GM23248 (cell line): ENCODE data around the gene ZNF785. TPM values are rescaled to one million over a fixed set of nuclear protein-coding genes. Genes with fewer than 3 reads are reported as not detected.
"Not testable (repeated sequence)": the region's sequence is repeated elsewhere in the genome, so short reads cannot be mapped to it uniquely, and the experiment has no call there.

ENCODE experiments used
- DNase-seq: peaks from one replicate; pipeline ENCODE4 v3.0.0-alpha.2; 2015
- H2AFZ ChIP-seq: fragments of 200-600 bp; sonication (generic); 2 replicates; pipeline ENCODE4 v1.6.1; 2016; ENCODE audit warnings: antibody characterized with exemption
- H3F3A ChIP-seq: fragments of 200-600 bp; sonication (generic); 2 replicates; pipeline ENCODE4 v1.6.1; 2016; ENCODE audit warnings: mild to moderate bottlenecking, antibody characterized with exemption, mixed run types; ENCODE audit not compliant: insufficient read depth
- H3K27ac ChIP-seq: fragments of 200-600 bp; sonication (generic); 2 replicates; pipeline ENCODE4 v1.5.1; 2016; ENCODE audit warnings: mild to moderate bottlenecking
- H3K27me3 ChIP-seq: fragments of 200-600 bp; sonication (generic); replicated peaks from 2 replicates; pipeline ENCODE4 v1.6.1; 2016; ENCODE audit warnings: mild to moderate bottlenecking; ENCODE audit not compliant: insufficient read depth
- H3K36me3 ChIP-seq: fragments of 200-600 bp; sonication (generic); 2 replicates; pipeline ENCODE4 v1.6.1; 2016; ENCODE audit warnings: low read depth, mild to moderate bottlenecking
- H3K4me1 ChIP-seq: fragments of 200-600 bp; sonication (generic); 2 replicates; pipeline ENCODE4 v1.6.1; 2016; ENCODE audit warnings: mild to moderate bottlenecking; ENCODE audit not compliant: insufficient read depth
- H3K4me2 ChIP-seq: fragments of 200-600 bp; sonication (generic); one replicate; pipeline ENCODE4 v1.6.1; 2016; ENCODE audit warnings: mild to moderate bottlenecking; ENCODE audit not compliant: unreplicated experiment
- H3K4me3 ChIP-seq: fragments of 200-600 bp; sonication (generic); 2 replicates; pipeline ENCODE4 v1.5.1; 2016; ENCODE audit warnings: mild to moderate bottlenecking
- H3K79me2 ChIP-seq: fragments of 200-600 bp; sonication (generic); 2 replicates; pipeline ENCODE4 v1.6.1; 2016; ENCODE audit warnings: mild to moderate bottlenecking; ENCODE audit not compliant: insufficient read depth
- H3K9ac ChIP-seq: fragments of 200-600 bp; sonication (generic); 2 replicates; pipeline ENCODE4 v1.6.1; 2016; ENCODE audit warnings: mild to moderate bottlenecking
- H3K9me2 ChIP-seq: fragments of 200-600 bp; sonication (generic); 2 replicates; pipeline ENCODE4 v1.6.1; 2016; ENCODE audit warnings: mixed run types, mild to moderate bottlenecking, moderate library complexity; ENCODE audit not compliant: insufficient read depth
- H3K9me3 ChIP-seq: fragments of 200-600 bp; sonication (generic); one replicate; pipeline ENCODE4 v1.6.1; 2017; ENCODE audit warnings: low read depth
- H4K20me1 ChIP-seq: fragments of 200-600 bp; sonication (generic); 2 replicates; pipeline ENCODE4 v1.6.0; 2016; ENCODE audit not compliant: insufficient read depth
- EZH2 ChIP-seq: fragments of 200-600 bp; sonication (generic); IDR thresholded peaks from 2 replicates; pipeline ENCODE4 v1.6.1; 2018; ENCODE audit warnings: antibody characterized with exemption, mild to moderate bottlenecking; ENCODE audit not compliant: insufficient read depth, poor library complexity, severe bottlenecking
- EZH2phosphoT487 ChIP-seq: fragments of 200-600 bp; sonication (generic); IDR thresholded peaks from 2 replicates; pipeline ENCODE4 v1.6.1; 2018; ENCODE audit warnings: antibody characterized with exemption, moderate library complexity, mild to moderate bottlenecking, low read depth; ENCODE audit not compliant: insufficient read depth
- WGBS, 2 experiments: methylation state at CpG; one replicate each; pipeline ENCODE4 v1.1.6; 2015 to 2017; ENCODE audit warnings: low lambda C conversion rate in 2 of 2, low coverage in 1 of 2; ENCODE audit errors: missing lambda C conversion rate in 2 of 2; 5-methylcytosine and 5-hydroxymethylcytosine counted together
- in situ Hi-C: fragments of 300-500 bp; cut with MboI; formaldehyde crosslinking; loops from 2 replicates; pipeline ENCODE4 v1.15.0; 2020
- polyA plus RNA-seq: library from polyadenylated mRNA; unstranded; fragments of >200 nt; fragmentation: Nextera tagmentation; extraction: Ambion mirVana; gene quantifications from 2 replicates; pipeline ENCODE4 v1.2.1, GENCODE V29; 2016
- total RNA-seq: library from RNA; depleted of rRNA; stranded (reverse); fragments of >200 nt; shearing (Covaris generic); gene quantifications from 2 replicates; pipeline ENCODE4 v1.2.3, GENCODE V29; 2014

The ZNF785 gene
- total and polyA plus RNA-seq, 2 experiments from 2014 or later = 6.9 to 9.0 TPM

DNA sequence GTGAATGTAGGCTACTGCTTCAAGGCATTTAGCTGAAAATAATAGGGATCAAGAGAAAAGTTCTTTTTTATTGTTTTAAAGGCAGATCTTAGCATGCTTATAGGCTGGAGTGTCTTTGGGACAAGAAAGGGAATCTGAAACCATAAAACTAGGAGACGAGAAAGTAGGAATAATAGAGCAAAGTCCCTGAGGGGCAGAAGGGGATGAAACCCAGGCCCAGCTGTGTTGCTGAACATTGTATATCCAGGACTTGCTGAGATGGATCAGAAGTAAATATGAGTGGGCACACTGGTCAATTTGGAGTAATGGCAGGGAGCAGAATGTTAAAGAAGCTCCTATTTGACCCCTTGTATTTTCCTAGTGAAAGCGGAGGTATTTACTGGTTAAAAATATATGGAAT is 15.4 kb upstream of the ZNF785 start:
- no peak overlapping the region for H3K4me3 ChIP-seq

DNA sequence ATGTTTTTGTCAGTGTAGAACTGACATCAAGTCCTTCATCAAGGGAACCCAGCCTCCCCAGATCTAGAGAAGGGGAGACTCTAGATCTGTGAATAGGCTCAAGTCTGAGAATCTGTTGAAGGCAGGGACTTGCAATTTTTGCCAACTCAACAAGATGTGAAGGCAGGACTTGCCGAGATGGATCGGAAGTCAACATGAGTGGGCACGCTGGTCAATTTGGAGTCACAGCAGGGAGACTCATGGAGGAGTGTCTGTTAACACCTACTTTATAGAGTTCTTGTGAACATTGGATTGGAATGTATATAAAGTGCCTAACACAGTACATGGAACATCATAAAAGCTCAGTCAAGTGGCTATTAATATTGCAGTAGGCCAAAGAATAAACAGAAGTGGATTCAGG is 14.7 kb upstream of the ZNF785 start:
- H3K4me1 ChIP-seq = peaks cover 17% of the 10 kb centered on the region
- H3K4me2 ChIP-seq = no peak overlapping the region
- H3K9ac ChIP-seq = no peak overlapping the region
- H3K9me3 ChIP-seq = no peaks in the 10 kb centered on the region
- H3K4me3 ChIP-seq = no peak overlapping the region
- no peaks in the 10 kb centered on the region for H3K79me2 ChIP-seq
- no peak overlapping the region for H2AFZ ChIP-seq
- in situ Hi-C loops = loop anchor here (25.0 kb wide), 1 partner anchor 463 kb away; no protein-coding TSS in a partner anchor
- no peaks in the 10 kb centered on the region for H4K20me1 ChIP-seq
- H3K36me3 ChIP-seq = 0 out of 2 replicates have a peak, but pooled peaks cover 10% of the 10 kb centered on the region
- H3F3A ChIP-seq = peaks cover 23% of the 10 kb centered on the region
- no peak for TF ChIP-seq EZH2
- TF ChIP-seq EZH2phosphoT487 = no peak
- no peaks in the 10 kb centered on the region for H3K27me3 ChIP-seq
- no peaks in the 10 kb centered on the region for H3K9me2 ChIP-seq
- no peak overlapping the region for H3K27ac ChIP-seq
- 87 to 88% methylated on average over 3 of the region's 3 CpGs for WGBS, 2 experiments
- DNase-seq = no peak

More for the DNA sequence above, 15.4 kb upstream of the ZNF785 start:
- H3K4me2 ChIP-seq = no peak overlapping the region
- H3K4me1 ChIP-seq = peaks cover 17% of the 10 kb centered on the region
- no peak overlapping the region for H3K27ac ChIP-seq
- no peaks in the 10 kb centered on the region for H3K79me2 ChIP-seq
- peaks cover 23% of the 10 kb centered on the region for H3F3A ChIP-seq
- TF ChIP-seq EZH2phosphoT487 (no peak), EZH2 (no peak)
- H3K9me3 ChIP-seq = no peaks in the 10 kb centered on the region
- no peaks in the 10 kb centered on the region for H4K20me1 ChIP-seq
- 0 out of 2 replicates have a peak, but pooled peaks cover 10% of the 10 kb centered on the region for H3K36me3 ChIP-seq
- in situ Hi-C loops = loop anchor here (25.0 kb wide), 1 partner anchor 464 kb away; no protein-coding TSS in a partner anchor
- H3K9ac ChIP-seq = no peak overlapping the region
- DNase-seq = no peak
- H2AFZ ChIP-seq = no peak overlapping the region
- no peaks in the 10 kb centered on the region for H3K27me3 ChIP-seq
- 97 to 100% methylated on average over 2 of the region's 2 CpGs for WGBS, 2 experiments
- no peaks in the 10 kb centered on the region for H3K9me2 ChIP-seq

DNA sequence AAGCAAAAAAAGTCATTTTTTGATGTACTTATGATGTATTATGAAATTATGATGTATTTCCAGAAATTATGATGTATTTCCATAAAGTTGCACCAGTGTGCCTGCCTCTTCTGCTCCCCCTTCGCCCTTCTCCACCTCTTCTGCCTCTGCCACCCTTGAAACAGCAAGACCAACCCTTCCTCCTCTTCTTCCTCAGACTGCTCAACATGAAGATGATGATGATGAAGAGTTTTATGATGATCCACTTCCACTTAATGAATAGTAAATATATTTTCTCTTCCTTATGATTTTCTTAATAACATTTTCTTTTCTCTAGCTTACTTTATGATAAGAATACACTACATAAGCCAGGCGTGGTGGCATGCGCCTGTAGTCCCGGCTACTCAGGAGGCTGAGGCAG is 7.4 kb upstream of the ZNF785 start:
- no peak overlapping the region for H3K9ac ChIP-seq
- no peaks in the 10 kb centered on the region for H3K9me2 ChIP-seq
- DNase-seq = no peak
- no peak overlapping the region for H3K4me2 ChIP-seq
- in situ Hi-C loops = no loop called here
- no peaks in the 10 kb centered on the region for H3K4me1 ChIP-seq
- no peaks in the 10 kb centered on the region for H3F3A ChIP-seq
- H3K4me3 ChIP-seq = no peak overlapping the region
- 94 to 96% methylated on average over 4 of the region's 4 CpGs for WGBS, 2 experiments
- no peaks in the 10 kb centered on the region for H3K79me2 ChIP-seq
- no peak overlapping the region for H2AFZ ChIP-seq
- no peak overlapping the region for H3K27ac ChIP-seq
- H3K9me3 ChIP-seq = no peaks in the 10 kb centered on the region
- H3K36me3 ChIP-seq = no peaks in the 10 kb centered on the region
- TF ChIP-seq EZH2 (no peak), EZH2phosphoT487 (no peak)
- no peaks in the 10 kb centered on the region for H3K27me3 ChIP-seq
- H4K20me1 ChIP-seq = no peaks in the 10 kb centered on the region

DNA sequence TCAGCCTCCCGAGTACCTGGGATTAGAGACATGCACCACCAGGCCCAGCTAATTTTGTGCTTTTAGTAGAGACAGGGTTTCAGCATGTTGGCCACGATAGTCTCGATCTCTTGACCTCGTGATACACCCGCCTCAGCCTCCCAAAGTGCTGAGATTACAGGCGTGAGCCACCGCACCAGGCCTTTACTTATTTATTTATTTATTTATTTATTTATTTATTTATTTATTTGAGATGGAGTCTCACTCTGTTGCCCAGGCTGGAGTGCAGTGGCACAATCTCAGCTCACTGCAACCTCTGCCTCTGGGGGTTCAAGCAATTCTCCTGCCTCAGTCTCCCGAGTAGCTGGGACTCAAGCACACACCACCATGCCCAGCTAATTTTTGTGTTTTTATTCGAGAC is 5.4 kb upstream of the ZNF785 start:
- H3K27me3 ChIP-seq, H3K9ac ChIP-seq, H4K20me1 ChIP-seq, in situ Hi-C loops, DNase-seq, H3K9me2 ChIP-seq, H3K4me3 ChIP-seq, H3K9me3 ChIP-seq, H3K27ac ChIP-seq, H3K4me2 ChIP-seq, H2AFZ ChIP-seq, H3F3A ChIP-seq, H3K36me3 ChIP-seq, H3K4me1 ChIP-seq: not testable (repeated sequence)
- WGBS, 2 experiments = 98 to 99% methylated on average over 9 of the region's 9 CpGs
- H3K79me2 ChIP-seq = peaks cover 14% of the 10 kb centered on the region

DNA sequence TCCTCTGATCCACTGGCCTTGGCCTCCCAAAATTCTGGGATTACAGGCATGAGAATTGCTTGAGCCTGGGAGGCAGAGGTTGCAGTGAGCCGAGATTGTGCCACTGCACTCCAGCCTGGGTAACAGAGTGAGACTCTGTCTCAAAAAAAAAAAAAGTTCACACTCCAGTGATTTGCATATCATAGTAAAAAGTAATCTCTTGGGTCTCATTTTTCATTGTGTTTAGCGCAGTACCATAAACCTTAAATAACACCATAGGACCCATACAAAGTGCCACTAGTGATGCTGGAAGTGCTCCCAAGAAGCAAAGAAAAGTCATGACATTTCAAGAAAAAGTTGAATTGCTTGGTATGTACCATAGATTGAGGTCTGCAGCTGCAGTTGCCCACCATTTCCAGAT is 4.1 kb upstream of the ZNF785 start:
- H3K27ac ChIP-seq, H3K9me2 ChIP-seq, H3K4me3 ChIP-seq, H2AFZ ChIP-seq, H3K9me3 ChIP-seq, DNase-seq, H3K9ac ChIP-seq, H4K20me1 ChIP-seq, H3K27me3 ChIP-seq, H3K4me1 ChIP-seq, H3K4me2 ChIP-seq, H3K36me3 ChIP-seq, H3F3A ChIP-seq, in situ Hi-C loops: not testable (repeated sequence)
- WGBS, 2 experiments = 75% methylated on average over 2 of the region's 2 CpGs
- H3K79me2 ChIP-seq = peaks cover 22% of the 10 kb centered on the region
